Smooth muscle cell (in vitro differentiated cells): ENCODE results near the gene SUMO2. TPM values are rescaled to one million over a fixed set of nuclear protein-coding genes. Genes with fewer than 3 reads are reported as not detected.

ENCODE experiments used
- DNase-seq: peaks from one replicate; lab custom pipeline; 2025; ENCODE audit not compliant: unreplicated experiment; lab: John Stamatoyannopoulos, UW
- H2AFZ ChIP-seq: fragments of 200-600 bp; sonication (generic); 2 replicates; pipeline ENCODE4 v1.6.0; 2016; ENCODE audit warnings: antibody characterized with exemption, low read depth, mild to moderate bottlenecking
- H3F3A ChIP-seq: fragments of 200-600 bp; sonication (generic); 2 replicates; pipeline ENCODE4 v1.6.0; 2017; ENCODE audit warnings: antibody characterized with exemption, low read depth
- H3K27ac ChIP-seq: fragments of 200-600 bp; sonication (generic); 2 replicates; pipeline ENCODE4 v1.5.1; 2016; ENCODE audit warnings: low read depth, mild to moderate bottlenecking
- H3K27me3 ChIP-seq: fragments of 200-600 bp; sonication (generic); 2 replicates; pipeline ENCODE4 v1.6.1; 2016; ENCODE audit warnings: low read depth, mild to moderate bottlenecking
- H3K36me3 ChIP-seq: fragments of 200-600 bp; sonication (generic); 2 replicates; pipeline ENCODE4 v1.5.1; 2016; ENCODE audit warnings: low read depth
- H3K4me1 ChIP-seq: fragments of 200-600 bp; sonication (generic); 2 replicates; pipeline ENCODE4 v1.5.1; 2016; ENCODE audit warnings: low read depth
- H3K4me2 ChIP-seq: fragments of 200-600 bp; sonication (generic); 2 replicates; pipeline ENCODE4 v1.6.0; 2016; ENCODE audit warnings: mild to moderate bottlenecking
- H3K4me3 ChIP-seq: fragments of 200-600 bp; sonication (generic); 2 replicates; pipeline ENCODE4 v1.5.1; 2016; ENCODE audit warnings: mild to moderate bottlenecking
- H3K79me2 ChIP-seq: fragments of 200-600 bp; sonication (generic); 2 replicates; pipeline ENCODE4 v1.6.0; 2016; ENCODE audit warnings: low read depth, mild to moderate bottlenecking
- H3K9ac ChIP-seq: fragments of 200-600 bp; sonication (generic); 2 replicates; pipeline ENCODE4 v1.6.0; 2016; ENCODE audit warnings: low read depth
- H3K9me3 ChIP-seq: fragments of 200-600 bp; sonication (generic); replicated peaks from 2 replicates; pipeline ENCODE4 v1.5.1; 2016; ENCODE audit warnings: low read depth
- H4K20me1 ChIP-seq: fragments of 200-600 bp; sonication (generic); 2 replicates; pipeline ENCODE4 v1.6.0; 2016; ENCODE audit warnings: low read depth
- CTCF ChIP-seq: fragments of 200-600 bp; sonication (generic); IDR thresholded peaks from 2 replicates; pipeline ENCODE4 v1.5.1; 2017; ENCODE audit warnings: borderline replicate concordance, mild to moderate bottlenecking, antibody characterized with exemption; ENCODE audit not compliant: insufficient read depth, poor library complexity, severe bottlenecking
- WGBS: methylation state at CpG from one replicate; pipeline ENCODE4 v1.1.7; 2016; ENCODE audit warnings: low lambda C conversion rate; 5-methylcytosine and 5-hydroxymethylcytosine counted together
- polyA plus RNA-seq: library from polyadenylated mRNA; unstranded; fragments of >200 nt; fragmentation: Nextera tagmentation; extraction: Ambion mirVana; gene quantifications from 2 replicates; pipeline ENCODE4 v1.2.1, GENCODE V29; 2016
- small RNA-seq: library from RNA; depleted of rRNA; stranded (forward); fragments of <200 nt; gene quantifications from one replicate; pipeline ENCODE3, GENCODE V24; 2014
- total RNA-seq: library from RNA; depleted of rRNA; stranded (reverse); fragments of >200 nt; gene quantifications from 2 replicates; pipeline ENCODE4 v1.2.3, GENCODE V29; 2014

SUMO2 gene
- total and polyA plus RNA-seq, 2 experiments from 2014 or later = 111 to 419 TPM

- H3K4me2 ChIP-seq = no peak overlapping the region
- H3K9ac ChIP-seq = no peak overlapping the region
- no peaks in the 10 kb centered on the region for H3K27me3 ChIP-seq
- WGBS = 97% methylated on average over 9 of the region's 9 CpGs
- no peak for DNase-seq
- no peak overlapping the region for H3K4me3 ChIP-seq
- no peak overlapping the region for H2AFZ ChIP-seq
- no peaks in the 10 kb centered on the region for H3K36me3 ChIP-seq
- no peaks in the 10 kb centered on the region for H3K79me2 ChIP-seq
- H3K9me3 ChIP-seq = no peaks in the 10 kb centered on the region
- H4K20me1 ChIP-seq = no peaks in the 10 kb centered on the region
- no peak for TF ChIP-seq CTCF
- H3K27ac ChIP-seq = no peak overlapping the region
- no peaks in the 10 kb centered on the region for H3K4me1 ChIP-seq
- H3F3A ChIP-seq = no peaks in the 10 kb centered on the region
Observed at GRCh38 chr17:75116737-75117136, 66.0 kb downstream of the SUMO2 start.

Small RNA genes within 50 kb of the gene (small RNA-seq; reads per million reads assigned to genes)
- not detected for gene RF00019

Other genes with a start within 250 kb of the SUMO2 start
- gene OTOP3, start 247.1 kb downstream of the SUMO2 start, total RNA-seq = not detected in 2 replicates
- gene OTOP3, start 247.1 kb downstream of the SUMO2 start, polyA plus RNA-seq = not detected in 2 replicates
- gene HID1, start 210.2 kb downstream of the SUMO2 start, total RNA-seq = 6.8 and 8.8 TPM in 2 replicates
- 3.3 and 22.0 TPM in 2 replicates for gene HID1, start 210.2 kb downstream of the SUMO2 start, polyA plus RNA-seq
- gene CDR2L, start 195.3 kb downstream of the SUMO2 start, total RNA-seq = 35.9 and 40.7 TPM in 2 replicates
- 37.8 and 39.9 TPM in 2 replicates for gene CDR2L, start 195.3 kb downstream of the SUMO2 start, polyA plus RNA-seq
- 36.8 and 75.6 TPM in 2 replicates for gene MRPL58, start 170.3 kb downstream of the SUMO2 start, total RNA-seq
- 36.2 and 41.4 TPM in 2 replicates for gene MRPL58, start 170.3 kb downstream of the SUMO2 start, polyA plus RNA-seq
- 233 and 309 TPM in 2 replicates for gene ATP5PD, start 136.0 kb downstream of the SUMO2 start, total RNA-seq
- 318 and 321 TPM in 2 replicates for gene ATP5PD, start 136.0 kb downstream of the SUMO2 start, polyA plus RNA-seq
- gene KCTD2, start 135.7 kb downstream of the SUMO2 start, total RNA-seq = 18.2 and 27.3 TPM in 2 replicates
- gene KCTD2, start 135.7 kb downstream of the SUMO2 start, polyA plus RNA-seq = 11.1 and 12.7 TPM in 2 replicates
- gene SLC16A5, start 95.0 kb downstream of the SUMO2 start, total RNA-seq = 11.1 and 17.1 TPM in 2 replicates
- 19.5 and 22.0 TPM in 2 replicates for gene SLC16A5, start 95.0 kb downstream of the SUMO2 start, polyA plus RNA-seq
- gene ARMC7, start 73.0 kb downstream of the SUMO2 start, total RNA-seq = 3.0 and 6.8 TPM in 2 replicates
- gene ARMC7, start 73.0 kb downstream of the SUMO2 start, polyA plus RNA-seq = 1.8 and 3.5 TPM in 2 replicates
- 25.8 and 39.9 TPM in 2 replicates for gene NT5C, start 51.2 kb downstream of the SUMO2 start, total RNA-seq
- gene NT5C, start 51.2 kb downstream of the SUMO2 start, polyA plus RNA-seq = 46.8 and 53.5 TPM in 2 replicates
- 103 and 141 TPM in 2 replicates for gene JPT1, start 28.4 kb downstream of the SUMO2 start, total RNA-seq
- gene JPT1, start 28.4 kb downstream of the SUMO2 start, polyA plus RNA-seq = 240 and 288 TPM in 2 replicates
- gene NUP85, start 22.7 kb upstream of the SUMO2 start, total RNA-seq = 24.0 and 29.2 TPM in 2 replicates
- gene NUP85, start 22.7 kb upstream of the SUMO2 start, polyA plus RNA-seq = 43.2 and 48.0 TPM in 2 replicates
- 16.1 and 20.5 TPM in 2 replicates for gene GGA3, start 78.6 kb upstream of the SUMO2 start, total RNA-seq
- gene GGA3, start 78.6 kb upstream of the SUMO2 start, polyA plus RNA-seq = 23.7 and 23.9 TPM in 2 replicates
- 35.1 and 37.6 TPM in 2 replicates for gene MRPS7, start 78.9 kb upstream of the SUMO2 start, total RNA-seq
- gene MRPS7, start 78.9 kb upstream of the SUMO2 start, polyA plus RNA-seq = 97.2 and 111 TPM in 2 replicates
- 5.3 and 6.2 TPM in 2 replicates for gene MIF4GD, start 88.3 kb upstream of the SUMO2 start, total RNA-seq
- gene MIF4GD, start 88.3 kb upstream of the SUMO2 start, polyA plus RNA-seq = 17.0 and 20.8 TPM in 2 replicates
- 1.9 and 2.4 TPM in 2 replicates for gene SLC25A19, start 106.5 kb upstream of the SUMO2 start, total RNA-seq
- gene SLC25A19, start 106.5 kb upstream of the SUMO2 start, polyA plus RNA-seq = 3.6 and 6.9 TPM in 2 replicates
- 62.4 and 76.5 TPM in 2 replicates for gene GRB2, start 222.7 kb upstream of the SUMO2 start, total RNA-seq
- 80.1 and 83.2 TPM in 2 replicates for gene GRB2, start 222.7 kb upstream of the SUMO2 start, polyA plus RNA-seq